Mesothelial cell of epicardium (in vitro differentiated cells): Measurements from ENCODE around the gene MYLK. TPM values are rescaled to one million over a fixed set of nuclear protein-coding genes. Genes with fewer than 3 reads are reported as not detected.
"Not testable (repeated sequence)": the region's sequence is repeated elsewhere in the genome, so short reads cannot be mapped to it uniquely, and the experiment has no call there.

Source experiments
- DNase-seq, 2 experiments: peaks; one replicate each; pipeline ENCODE4 v3.0.0; 2021; ENCODE audit warnings: low spot score in 2 of 2; ENCODE audit not compliant: unreplicated experiment in 2 of 2
- H3K27ac Mint-ChIP-seq: 2 replicates; pipeline ENCODE4 v1.8.0; 2021; ENCODE audit warnings: mixed read lengths
- H3K27me3 Mint-ChIP-seq: 2 replicates; pipeline ENCODE4 v1.8.0; 2021; ENCODE audit warnings: low read depth, mixed read lengths
- H3K36me3 Mint-ChIP-seq: 2 replicates; pipeline ENCODE4 v1.8.0; 2021; ENCODE audit warnings: mixed read lengths
- H3K4me1 Mint-ChIP-seq: 2 replicates; pipeline ENCODE4 v1.8.0; 2021; ENCODE audit warnings: mixed read lengths
- H3K4me3 Mint-ChIP-seq: 2 replicates; pipeline ENCODE4 v1.8.0; 2021; ENCODE audit warnings: mild to moderate bottlenecking, moderate library complexity, mixed read lengths
- H3K9me3 Mint-ChIP-seq: 2 replicates; pipeline ENCODE4 v1.8.0; 2021; ENCODE audit warnings: mixed read lengths
- CTCF ChIP-seq: fragments of 200-600 bp; sonication (generic); IDR thresholded peaks from one replicate; pipeline ENCODE4 v1.5.0; 2021; ENCODE audit warnings: antibody characterized with exemption; ENCODE audit not compliant: unreplicated experiment
- total RNA-seq: library from RNA; stranded (reverse); gene quantifications from 3 replicates; pipeline ENCODE4 v1.2.1, GENCODE V29; 2021

MYLK gene
- total RNA-seq, 1 donor from 2014 or later: 14.3 TPM

- TF ChIP-seq CTCF: no peak
- Mint-ChIP-seq H3K27me3 (peaks cover 3% of the 10 kb centered on the region), H3K9me3 (no peaks in the 10 kb centered on the region), H3K4me3 (no peak overlapping the region), H3K4me1 (peaks cover 42% of the 10 kb centered on the region), H3K27ac (no peak overlapping the region), H3K36me3 (no peaks in the 10 kb centered on the region)
- DNase-seq: no peak
These were observed 181.4 kb downstream of the MYLK start for GRCh38 chr3:123702720-123703119.

- not testable (repeated sequence) for H3K4me3 Mint-ChIP-seq, H3K27ac Mint-ChIP-seq, H3K27me3 Mint-ChIP-seq, H3K9me3 Mint-ChIP-seq, H3K36me3 Mint-ChIP-seq, DNase-seq
- H3K4me1 Mint-ChIP-seq: peaks cover 48% of the 10 kb centered on the region
These were observed 182.1 kb downstream of the MYLK start for GRCh38 chr3:123702057-123702456.

- no peak for DNase-seq
- no peak for TF ChIP-seq CTCF
- no peaks in the 10 kb centered on the region for H3K9me3 Mint-ChIP-seq
- H3K4me1 Mint-ChIP-seq: peaks cover 58% of the 10 kb centered on the region
- no peaks in the 10 kb centered on the region for H3K36me3 Mint-ChIP-seq
- H3K4me3 Mint-ChIP-seq: peak overlapping the region; percentile 42
- peak overlapping the region; percentile 48 for H3K27ac Mint-ChIP-seq
- peaks cover 3% of the 10 kb centered on the region for H3K27me3 Mint-ChIP-seq
These were observed 183.1 kb downstream of the MYLK start for GRCh38 chr3:123700791-123701722.

- Mint-ChIP-seq H3K4me1 (peaks cover 74% of the 10 kb centered on the region), H3K27me3 (peaks cover 3% of the 10 kb centered on the region), H3K27ac (no peak overlapping the region), H3K9me3 (no peaks in the 10 kb centered on the region), H3K4me3 (no peak overlapping the region), H3K36me3 (no peaks in the 10 kb centered on the region)
- no peak for TF ChIP-seq CTCF
- DNase-seq: no peak
These were observed 185.3 kb downstream of the MYLK start for GRCh38 chr3:123698813-123699212.

- TF ChIP-seq CTCF: no peak
- Mint-ChIP-seq H3K9me3 (no peaks in the 10 kb centered on the region), H3K4me1 (peaks cover 74% of the 10 kb centered on the region), H3K36me3 (no peaks in the 10 kb centered on the region), H3K27ac (peak overlapping the region; percentile 45), H3K27me3 (peaks cover 3% of the 10 kb centered on the region), H3K4me3 (no peak overlapping the region)
- DNase-seq: no peak
These were observed 187.3 kb downstream of the MYLK start for GRCh38 chr3:123696808-123697207.
